GM21825 (cell line): Measurements from ENCODE around the gene GPR37L1.
"Not testable (repeated sequence)": the region's sequence is repeated elsewhere in the genome, so short reads cannot be mapped to it uniquely, and the experiment has no call there.

Experiments
- ATAC-seq: cut with Tn5 transposase; IDR thresholded peaks from one replicate; pipeline ENCODE4 v1.9.1; 2021; ENCODE audit warnings: mild to moderate bottlenecking, moderate library complexity; ENCODE audit not compliant: unreplicated experiment

Gene GPR37L1

DNA sequence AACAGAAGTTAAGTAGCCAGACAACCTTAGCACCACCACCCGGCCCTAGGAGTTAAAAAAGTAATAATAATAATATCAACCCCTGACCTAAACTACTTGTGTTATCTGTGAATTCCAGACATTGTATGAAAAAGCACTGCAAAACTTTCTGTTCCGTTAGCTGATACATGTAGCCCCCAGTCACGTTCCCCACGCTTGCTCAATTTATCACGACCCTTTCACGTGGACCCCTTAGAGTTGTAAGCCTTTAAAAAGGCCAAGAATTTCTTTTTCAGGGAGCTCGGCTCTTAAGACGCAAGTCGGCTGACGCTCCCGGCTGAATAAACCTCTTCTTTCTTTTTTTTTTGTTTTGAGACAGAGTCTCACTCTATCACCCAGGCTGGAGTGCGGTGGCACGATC is 44.3 kb downstream of the GPR37L1 start:
- not testable (repeated sequence) for ATAC-seq

DNA sequence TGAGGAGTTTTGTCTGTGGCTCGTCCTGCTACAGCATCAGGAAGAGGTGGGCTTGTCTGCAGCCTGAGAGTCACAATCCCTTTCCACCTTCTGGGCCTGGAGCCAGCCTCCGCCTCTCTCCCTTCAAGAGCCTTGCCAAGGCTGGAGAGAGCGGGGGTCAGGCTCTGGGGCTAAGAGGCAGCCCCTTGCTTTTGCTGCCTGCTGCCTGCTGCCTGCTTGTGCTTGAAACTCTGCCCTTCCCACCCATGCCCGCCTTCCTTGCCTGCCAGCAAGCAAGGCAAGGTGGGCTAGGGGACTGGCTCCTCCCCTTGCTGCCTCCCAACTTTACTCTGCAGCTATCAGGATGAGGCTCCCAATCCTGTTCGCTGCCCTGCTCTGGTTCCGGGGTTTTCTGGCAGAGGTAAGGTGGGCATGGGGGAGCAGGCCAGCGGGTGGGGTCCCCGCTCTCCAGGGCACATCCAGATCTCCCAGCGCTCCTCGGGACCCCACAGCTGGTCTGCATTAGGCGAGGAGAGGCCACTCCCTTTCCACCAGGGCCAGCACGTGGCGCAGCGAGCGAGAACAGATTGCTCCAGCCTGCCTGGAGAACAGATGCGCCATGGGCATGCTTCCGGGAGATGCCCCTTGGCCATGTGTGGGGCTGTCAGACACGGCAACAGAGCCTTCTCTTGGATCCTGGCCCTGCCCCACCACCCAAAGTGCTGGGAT is 45.1 kb downstream of the GPR37L1 start:
- no peak for ATAC-seq

DNA sequence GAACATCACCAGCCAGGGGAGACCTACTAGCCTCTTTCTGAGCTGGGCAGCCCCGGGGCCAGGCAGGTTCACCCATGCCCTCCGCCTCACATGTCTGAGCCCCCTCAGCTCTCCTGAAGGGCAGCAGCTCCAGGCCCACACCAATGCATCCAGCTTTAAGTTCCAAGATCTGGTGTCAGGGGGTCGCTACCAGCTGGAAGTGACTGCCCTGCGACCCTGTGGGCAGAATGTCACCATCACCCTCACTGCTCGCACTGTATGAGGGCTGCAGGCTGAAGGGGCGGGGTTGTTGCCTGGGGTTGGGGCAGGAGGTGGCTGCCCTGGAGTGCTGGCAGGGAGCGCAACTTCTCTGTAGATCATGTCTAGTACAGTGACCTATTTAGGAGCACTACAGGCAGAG is 46.1 kb downstream of the GPR37L1 start:
- no peak for ATAC-seq

DNA sequence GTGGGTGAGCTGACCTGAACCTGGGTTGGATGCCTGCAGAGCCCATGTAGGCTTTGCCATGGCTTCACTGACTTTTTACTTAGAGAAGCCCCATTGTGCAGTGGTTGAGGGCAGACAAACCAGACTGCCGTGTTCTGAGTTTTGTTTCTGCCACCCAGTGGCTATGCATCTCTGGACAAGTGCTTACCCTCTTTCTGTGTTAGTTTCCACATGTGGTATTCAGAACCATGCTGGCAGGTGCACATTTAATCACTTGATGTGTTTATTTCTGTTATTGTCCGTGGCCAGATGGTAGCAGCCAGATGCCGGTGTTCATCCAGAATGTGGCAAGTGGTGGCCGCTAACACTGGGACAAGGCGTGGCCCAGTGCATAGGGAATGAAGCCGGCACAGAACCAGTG is 48.0 kb downstream of the GPR37L1 start:
- no peak for ATAC-seq

DNA sequence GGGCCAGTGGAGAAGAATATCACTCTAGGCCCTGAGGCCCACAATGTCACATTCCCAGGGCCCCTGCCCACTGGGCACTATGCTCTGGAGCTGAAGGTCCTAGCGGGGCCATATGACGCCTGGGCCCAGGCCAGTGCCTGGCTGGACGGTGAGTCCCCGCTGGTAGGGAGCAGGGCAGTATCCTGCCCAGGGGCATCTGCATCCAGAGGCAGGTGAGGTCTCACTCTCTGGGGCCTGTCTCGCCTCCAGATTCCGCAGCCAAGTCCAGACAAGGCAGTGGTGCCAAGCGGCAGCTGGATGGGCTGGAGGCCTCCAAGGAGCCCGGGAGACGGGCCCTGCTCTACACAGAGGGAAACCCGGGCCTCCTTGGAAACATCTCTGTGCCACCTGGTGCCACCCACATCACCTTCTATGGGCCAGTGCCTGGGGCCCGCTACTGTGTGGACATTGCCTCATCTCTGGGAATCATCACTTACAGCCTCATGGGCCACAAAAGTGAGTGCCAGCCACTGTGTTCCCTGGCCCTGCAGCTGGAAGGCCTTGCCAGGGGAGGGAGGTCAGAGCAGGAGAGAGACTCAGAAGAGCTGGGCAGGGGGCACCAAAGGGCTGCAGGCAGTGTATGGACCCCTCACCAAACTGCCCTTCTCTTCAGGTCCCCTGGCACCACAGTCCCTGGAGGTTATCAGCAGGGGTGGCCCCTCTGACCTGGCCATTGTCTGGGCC is 48.7 kb downstream of the GPR37L1 start:
- ATAC-seq, result no peak

DNA sequence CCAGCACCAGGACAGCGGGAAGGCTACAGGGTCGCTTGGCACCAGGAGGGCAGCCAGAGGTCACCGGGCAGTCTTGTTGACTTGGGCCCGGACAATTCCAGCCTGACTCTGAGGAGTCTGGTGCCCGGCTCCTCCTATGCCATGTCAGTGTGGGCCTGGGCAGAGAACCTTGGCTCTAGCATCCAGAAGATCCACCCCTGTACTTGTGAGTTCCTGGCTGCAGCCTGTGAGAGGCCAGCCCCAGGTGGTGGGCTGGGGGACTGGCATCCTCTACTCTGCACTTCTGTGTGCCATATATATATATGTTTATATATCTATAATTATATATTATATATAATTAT is 49.3 kb downstream of the GPR37L1 start:
- ATAC-seq, result no peak

DNA sequence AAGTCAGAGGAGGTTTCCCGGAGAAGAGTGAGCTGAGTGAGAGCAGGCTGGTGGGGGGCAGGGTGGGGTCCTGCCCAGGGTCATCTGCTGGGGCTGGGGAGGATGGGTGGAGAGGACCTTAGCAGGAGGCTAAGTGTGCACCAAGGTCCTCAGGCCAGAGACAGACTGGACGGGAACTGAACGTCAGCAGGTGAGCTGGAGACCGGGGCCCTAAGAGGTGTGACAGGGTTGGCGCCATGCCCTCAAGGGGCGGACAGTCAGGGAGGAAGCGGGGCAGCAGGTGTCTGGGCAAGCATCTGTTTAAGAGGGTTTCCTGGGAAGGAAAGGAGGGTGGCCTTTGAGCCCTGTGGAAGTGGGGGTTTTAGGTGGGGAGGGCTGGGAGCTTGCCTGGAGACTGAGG is 51.3 kb downstream of the GPR37L1 start:
- no peak for ATAC-seq

DNA sequence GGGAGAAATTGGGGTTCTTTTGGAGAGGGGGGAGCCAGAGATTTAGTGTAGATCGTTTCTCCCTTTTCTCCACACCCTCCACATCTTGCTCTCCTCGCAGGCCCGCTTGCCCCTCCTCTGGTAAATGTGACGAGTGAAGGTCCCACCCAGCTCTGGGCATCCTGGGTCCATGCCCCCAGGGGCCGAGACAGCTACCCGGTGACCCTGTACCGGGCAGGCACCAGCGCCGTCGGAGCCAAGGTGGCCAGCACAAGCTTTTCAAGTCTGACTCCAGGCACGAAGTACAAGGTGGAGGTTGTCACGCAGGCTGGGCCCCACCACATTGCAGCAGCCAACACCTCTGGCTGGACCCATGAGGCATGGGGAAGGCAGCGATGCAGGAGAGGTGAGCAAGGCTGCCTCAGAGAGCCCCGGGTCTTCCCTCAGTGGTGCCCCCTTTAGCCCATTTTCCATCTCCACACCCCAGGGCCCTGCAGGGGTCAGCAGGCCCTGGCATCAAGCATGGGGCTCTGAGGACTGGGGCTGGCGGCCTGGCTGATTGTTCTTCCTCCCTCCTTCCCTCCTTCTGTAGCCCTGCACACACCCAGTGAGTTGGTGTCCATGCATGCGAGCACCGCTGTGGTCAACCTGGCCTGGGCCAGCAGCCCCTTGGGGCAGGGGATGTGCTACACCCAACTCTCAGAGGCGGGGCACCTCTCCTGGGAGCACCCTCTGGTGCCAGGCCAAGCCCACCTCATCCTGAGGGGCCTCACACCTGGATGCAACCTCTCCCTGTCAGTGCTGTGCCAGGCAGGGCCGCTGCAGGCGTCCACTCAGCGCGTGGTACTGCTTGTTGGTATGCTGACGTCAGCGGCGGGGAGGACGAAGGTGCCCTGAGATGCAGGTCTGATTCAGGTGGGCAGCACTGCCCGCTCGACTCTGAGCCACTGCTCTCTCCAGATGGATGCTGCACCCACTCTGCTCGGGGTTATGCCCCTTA is 54.5 kb downstream of the GPR37L1 start:
- no peak for ATAC-seq

DNA sequence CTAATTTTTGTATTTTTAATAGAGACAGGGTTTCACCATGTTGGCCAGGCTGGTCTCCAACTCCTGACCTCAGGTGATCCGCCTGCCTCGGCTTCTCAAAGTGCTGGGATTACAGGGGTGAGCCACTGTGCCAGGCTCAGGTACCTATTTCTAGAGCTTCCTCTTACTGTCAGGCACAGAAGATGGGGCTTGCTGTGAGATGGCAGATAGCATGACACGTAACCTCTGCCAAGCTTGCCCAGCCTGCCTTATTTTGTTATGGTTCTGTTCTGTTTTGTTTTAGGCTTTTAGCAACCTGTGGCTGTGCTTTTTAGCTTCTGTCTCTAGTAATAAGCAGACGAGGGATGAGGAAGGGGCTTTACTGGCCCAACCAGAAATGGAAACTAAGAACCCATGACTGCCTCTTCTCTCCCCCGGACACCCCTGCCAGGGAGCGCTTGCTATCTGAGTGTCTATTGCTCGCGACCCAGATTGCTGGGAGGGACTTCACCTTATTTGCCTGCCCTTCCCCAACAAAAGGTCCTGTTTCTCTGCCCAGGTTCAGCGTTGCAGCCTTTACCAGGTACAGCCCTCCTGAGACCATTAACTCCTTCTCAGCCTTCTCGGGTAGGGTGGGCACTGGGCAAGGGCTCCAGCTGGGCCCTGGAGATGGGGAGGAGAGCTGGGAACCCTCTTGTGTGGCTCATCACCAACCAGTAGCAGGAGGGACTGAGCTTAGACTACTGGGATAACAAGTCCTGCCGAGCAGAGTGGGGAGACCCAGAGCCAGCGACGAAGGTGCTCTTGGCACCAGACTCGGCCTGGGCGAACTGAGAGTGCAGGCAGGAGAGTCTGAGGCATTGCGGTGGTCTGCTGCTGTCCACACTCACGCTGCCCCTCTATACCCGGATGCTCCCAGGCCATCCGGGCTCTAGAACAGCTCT is 57.4 kb downstream of the GPR37L1 start:
- no peak for ATAC-seq

DNA sequence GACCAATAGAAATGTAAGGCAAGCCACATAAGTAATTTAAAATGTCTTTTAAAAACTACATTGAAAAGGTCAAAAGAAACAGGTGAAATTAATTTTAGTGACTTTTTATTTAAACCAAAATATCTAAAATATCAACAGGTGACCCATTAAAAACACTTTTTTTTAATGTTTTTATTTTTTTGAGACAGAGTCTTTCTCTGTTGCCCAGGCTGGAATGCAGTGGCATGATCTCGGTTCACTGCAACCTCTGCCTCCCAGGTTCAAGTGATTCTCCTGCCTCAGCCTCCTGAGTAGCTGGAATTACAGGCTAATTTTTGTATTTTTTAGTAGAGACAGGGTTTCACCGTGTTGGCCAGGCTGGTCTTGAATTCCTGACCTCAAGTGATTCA is 58.0 kb downstream of the GPR37L1 start:
- not testable (repeated sequence) for ATAC-seq

DNA sequence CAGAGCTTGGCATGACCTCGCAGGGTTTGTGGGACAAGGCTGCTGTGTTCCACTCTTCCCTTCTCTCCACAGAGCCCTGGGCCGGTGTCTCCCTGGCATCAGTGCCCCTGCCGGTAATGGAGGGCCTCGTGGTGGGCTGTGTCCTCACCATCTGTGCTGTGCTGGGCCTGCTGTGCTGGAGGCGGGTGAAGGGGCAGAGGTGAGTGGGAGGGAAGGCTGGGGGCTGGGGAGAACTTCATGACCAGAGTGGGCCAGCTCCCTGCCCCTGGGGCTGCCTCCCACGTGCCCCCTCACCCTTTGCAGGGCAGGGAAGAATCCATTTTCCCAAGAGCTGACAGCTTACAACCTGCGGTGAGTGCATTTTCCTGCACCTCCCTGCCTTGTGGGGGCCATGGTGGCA is 58.9 kb downstream of the GPR37L1 start:
- no peak for ATAC-seq

DNA sequence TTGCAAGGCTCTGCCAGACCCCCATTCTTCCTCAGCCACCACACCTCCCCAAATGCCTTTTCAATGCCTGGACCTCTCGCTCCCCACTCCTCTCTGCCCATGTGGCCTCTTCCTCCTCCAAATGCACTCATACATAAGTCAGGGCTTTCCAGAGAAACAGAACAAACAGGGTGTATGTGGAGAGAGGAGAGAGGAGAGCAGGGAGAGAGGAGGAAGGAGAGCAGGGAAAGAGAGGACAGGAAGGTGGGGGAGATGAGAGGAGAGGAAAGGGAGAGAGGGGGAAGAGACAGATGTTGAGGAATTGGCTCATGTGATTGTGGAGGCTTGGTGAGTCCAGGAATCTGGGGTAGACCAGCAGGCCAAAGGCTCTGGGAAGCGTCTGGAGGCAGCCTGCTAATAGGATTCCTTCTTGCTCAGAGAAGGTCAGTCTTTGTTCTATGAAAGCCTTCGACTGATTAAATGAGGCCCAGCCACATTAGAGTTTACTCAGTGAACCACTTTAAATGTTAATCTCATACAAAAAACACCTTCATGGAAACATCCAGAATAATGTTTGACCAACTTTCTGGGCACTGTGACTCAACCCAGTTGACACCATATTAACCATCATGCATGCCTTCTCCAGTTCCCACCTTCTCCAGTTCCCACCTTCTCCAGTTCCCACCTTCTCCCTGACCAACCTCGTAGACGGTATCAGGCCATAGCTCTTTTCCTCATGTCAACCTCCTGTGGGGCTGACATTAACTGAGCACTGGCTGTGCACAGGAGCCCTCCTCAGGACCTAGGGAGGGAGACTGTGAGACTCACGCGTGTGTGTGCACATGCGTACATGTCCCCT is 59.5 kb downstream of the GPR37L1 start:
- ATAC-seq, result no peak
